Esophagus (tissue), 2 donors: Measurements from ENCODE around the gene MYO5A. TPM values are rescaled to one million over a fixed set of nuclear protein-coding genes. Genes with fewer than 3 reads are reported as not detected.
"Not testable (repeated sequence)": the region's sequence is repeated elsewhere in the genome, so short reads cannot be mapped to it uniquely, and the experiment has no call there.

Experiments used
- H3K27ac ChIP-seq, 2 donors: one replicate each; pipeline ENCODE4 v1.5.1; 2013; ENCODE audit warnings: low read depth in 2 of 2, mild to moderate bottlenecking in 2 of 2, inconsistent platforms in 1 of 2, low read length in 1 of 2, moderate library complexity in 1 of 2
- H3K27me3 ChIP-seq, 2 donors: one replicate each; pipeline ENCODE4 v1.6.1; 2013; ENCODE audit warnings: low read length in 2 of 2, control low read depth in 1 of 2, mild to moderate bottlenecking in 1 of 2; ENCODE audit not compliant: insufficient read depth in 2 of 2, control insufficient read depth in 1 of 2
- H3K36me3 ChIP-seq, 2 donors: one replicate each; pipeline ENCODE4 v1.6.1; 2013; ENCODE audit warnings: low read length in 1 of 2; ENCODE audit not compliant: control insufficient read depth in 2 of 2, insufficient read depth in 2 of 2
- H3K4me1 ChIP-seq, 2 donors: one replicate each; pipeline ENCODE4 v1.6.1; 2013; ENCODE audit warnings: low read length in 1 of 2; ENCODE audit not compliant: control insufficient read depth in 2 of 2, insufficient read depth in 2 of 2
- H3K4me3 ChIP-seq, 2 donors: one replicate each; pipeline ENCODE4 v1.5.1; 2013; ENCODE audit warnings: low read length in 2 of 2, mild to moderate bottlenecking in 2 of 2, low read depth in 1 of 2, moderate library complexity in 1 of 2
- H3K9me3 ChIP-seq, 2 donors: one replicate each; pipeline ENCODE4 v1.6.1; 2013; ENCODE audit warnings: mild to moderate bottlenecking in 2 of 2, low read depth in 1 of 2, low read length in 1 of 2, moderate library complexity in 1 of 2; ENCODE audit not compliant: control insufficient read depth in 2 of 2, insufficient read depth in 1 of 2
- WGBS, 2 donors: extraction: QIAGEN DNeasy Blood & Tissue Kit; methylation state at CpG; one replicate each; pipeline ENCODE4 v1.1.7; 2013; 5-methylcytosine and 5-hydroxymethylcytosine counted together
- polyA plus RNA-seq, 2 donors: library from polyadenylated mRNA; stranded (reverse); fragments of 200-250 nt; gene quantifications; one replicate each; pipeline ENCODE4 v1.2.3, GENCODE V29; 2013
- donor health status: healthy with polysubstance abuse.
- donor health status: Bipolar disorder and iron deficiency.

Gene MYO5A
- polyA plus RNA-seq, 2 donors = 1.6 to 1.9 TPM

- not testable (repeated sequence) for H3K27ac ChIP-seq, H3K36me3 ChIP-seq, H3K9me3 ChIP-seq, H3K4me1 ChIP-seq, H3K27me3 ChIP-seq, H3K4me3 ChIP-seq
- WGBS, 2 donors = 97 to 98% methylated on average over 9 of the region's 9 CpGs
These were observed 89.6 kb downstream of the MYO5A start for GRCh38 chr15:52439042-52439441.

DNA sequence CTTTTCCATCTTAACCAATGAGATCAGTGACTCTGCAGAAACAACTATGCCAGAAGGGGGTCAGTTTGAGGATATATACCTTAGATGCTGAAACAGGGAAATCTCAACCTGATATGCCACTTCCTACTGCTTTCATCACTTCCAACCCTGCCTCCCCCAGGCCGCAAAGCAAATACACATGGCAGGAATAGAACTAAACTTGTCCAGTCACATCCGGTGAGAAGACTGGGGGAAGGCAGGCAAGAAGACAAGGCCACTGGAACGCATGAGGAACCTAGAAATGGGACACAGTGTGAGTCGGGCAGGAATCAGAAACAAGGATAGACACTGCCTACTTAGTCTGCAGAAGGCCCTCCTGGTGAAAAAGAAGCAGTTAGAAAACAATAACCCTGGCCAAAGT is 90.6 kb downstream of the MYO5A start:
- H3K4me3 ChIP-seq = no peak overlapping the region
- no peaks in the 10 kb centered on the region for H3K27me3 ChIP-seq
- no peaks in the 10 kb centered on the region for H3K4me1 ChIP-seq
- no peaks in the 10 kb centered on the region for H3K36me3 ChIP-seq
- 79 to 81% methylated on average over 4 of the region's 4 CpGs for WGBS, 2 donors
- H3K9me3 ChIP-seq = no peaks in the 10 kb centered on the region
- no peak overlapping the region for H3K27ac ChIP-seq

- Histone ChIP-seq H3K27me3 (no peaks in the 10 kb centered on the region), H3K4me3 (no peak overlapping the region), H3K27ac (no peak overlapping the region), H3K9me3 (no peaks in the 10 kb centered on the region), H3K36me3 (no peaks in the 10 kb centered on the region), H3K4me1 (no peaks in the 10 kb centered on the region)
These were observed 91.0 kb downstream of the MYO5A start for GRCh38 chr15:52437646-52438045.

GRCh38 chr15:52436981-52437380 is 91.7 kb downstream of the MYO5A start:
- WGBS, 2 donors = 74 to 82% methylated on average over 3 of the region's 3 CpGs
- no peaks in the 10 kb centered on the region for H3K4me1 ChIP-seq
- H3K9me3 ChIP-seq = no peaks in the 10 kb centered on the region
- H3K27ac ChIP-seq = no peak overlapping the region
- no peaks in the 10 kb centered on the region for H3K36me3 ChIP-seq
- no peaks in the 10 kb centered on the region for H3K27me3 ChIP-seq
- no peak overlapping the region for H3K4me3 ChIP-seq

DNA sequence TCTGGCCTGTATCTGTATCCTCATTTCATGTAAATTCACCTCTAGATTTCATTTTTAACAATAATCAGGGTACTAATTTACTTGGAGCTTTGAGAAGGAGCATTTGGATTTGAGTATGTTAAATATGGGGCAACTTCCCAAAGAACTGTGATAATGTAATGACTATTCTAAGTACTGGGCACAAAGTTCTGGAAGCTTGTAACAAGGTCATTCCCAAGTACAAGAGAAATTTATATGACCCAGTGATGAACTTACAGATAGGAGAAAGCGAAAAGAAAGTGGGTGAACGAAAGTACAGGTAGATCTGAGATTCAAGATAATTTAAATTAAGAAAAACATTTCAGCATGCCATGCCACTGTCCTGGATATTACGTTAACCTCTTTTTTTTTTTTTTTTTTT is 93.8 kb downstream of the MYO5A start:
- H3K4me3 ChIP-seq = no peak overlapping the region
- no peaks in the 10 kb centered on the region for H3K9me3 ChIP-seq
- no peaks in the 10 kb centered on the region for H3K4me1 ChIP-seq
- H3K27me3 ChIP-seq = no peaks in the 10 kb centered on the region
- no peaks in the 10 kb centered on the region for H3K36me3 ChIP-seq
- 95 to 97% methylated on average over 3 of the region's 3 CpGs for WGBS, 2 donors
- no peak overlapping the region for H3K27ac ChIP-seq

GRCh38 chr15:52428297-52428696 is 100.4 kb downstream of the MYO5A start:
- H3K4me1 ChIP-seq = no peaks in the 10 kb centered on the region
- no peaks in the 10 kb centered on the region for H3K27me3 ChIP-seq
- H3K27ac ChIP-seq = no peak overlapping the region
- no peak overlapping the region for H3K4me3 ChIP-seq
- H3K36me3 ChIP-seq = no peaks in the 10 kb centered on the region
- 88 to 93% methylated on average over 4 of the region's 4 CpGs for WGBS, 2 donors
- H3K9me3 ChIP-seq = no peaks in the 10 kb centered on the region

DNA sequence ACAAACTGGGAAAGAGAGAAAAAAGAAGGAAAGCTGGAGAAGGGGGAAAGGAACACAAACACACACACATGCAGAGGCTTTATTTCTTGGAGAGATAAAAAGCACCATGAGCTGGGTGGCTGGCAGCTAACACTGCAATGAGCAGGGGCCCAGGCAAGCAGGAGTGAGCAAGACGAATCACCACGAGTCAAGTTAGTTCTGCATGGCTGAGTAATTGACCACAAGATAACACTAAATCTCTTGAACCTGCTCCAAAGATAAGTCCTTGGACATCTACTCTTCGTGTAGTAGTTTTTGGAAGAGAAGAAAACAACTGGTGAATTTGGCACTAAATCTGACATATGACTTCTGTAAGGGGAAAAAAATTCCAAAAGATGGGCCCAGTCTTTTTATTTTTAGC is 100.9 kb downstream of the MYO5A start:
- no peak overlapping the region for H3K4me3 ChIP-seq
- no peaks in the 10 kb centered on the region for H3K36me3 ChIP-seq
- WGBS, 2 donors = 25 to 32% methylated on average over 3 of the region's 3 CpGs

DNA sequence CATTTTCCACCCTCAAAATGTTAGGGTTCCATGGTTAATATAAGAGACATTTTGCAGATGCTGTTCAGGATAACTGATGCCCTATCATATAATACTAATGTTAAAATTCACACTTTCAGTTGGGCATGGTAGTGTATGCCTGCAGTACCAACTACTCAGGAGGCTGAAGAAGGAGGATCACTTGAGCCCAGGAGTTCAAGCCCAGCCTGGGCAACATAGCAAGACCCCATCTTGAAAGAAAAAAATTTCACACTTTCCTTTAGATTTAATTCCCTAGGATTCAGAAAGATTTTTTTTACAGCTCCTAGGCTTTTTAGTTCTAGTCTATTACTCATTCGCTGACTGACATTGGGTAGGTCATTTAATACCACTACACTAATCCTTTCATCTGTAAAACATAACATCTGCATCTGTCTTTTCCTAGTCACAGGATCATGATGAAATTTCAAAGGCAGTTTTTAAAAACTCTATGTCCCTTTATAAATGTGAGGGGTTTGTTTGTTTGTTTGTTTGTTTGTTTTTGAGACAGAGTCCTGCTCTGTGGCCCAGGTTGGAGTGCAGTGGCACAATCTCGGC is 103.7 kb downstream of the MYO5A start:
- WGBS, 2 donors = 92 to 96% methylated on average over 2 of the region's 2 CpGs
- Histone ChIP-seq H3K4me3 (no peak overlapping the region), H3K9me3 (no peaks in the 10 kb centered on the region), H3K27ac (no peak overlapping the region), H3K4me1 (no peaks in the 10 kb centered on the region), H3K36me3 (no peaks in the 10 kb centered on the region), H3K27me3 (no peaks in the 10 kb centered on the region)

More for the DNA sequence above, 100.9 kb downstream of the MYO5A start:
- Histone ChIP-seq H3K4me1 (no peaks in the 10 kb centered on the region), H3K27me3 (no peaks in the 10 kb centered on the region), H3K9me3 (no peaks in the 10 kb centered on the region), H3K27ac (no peak overlapping the region)

DNA sequence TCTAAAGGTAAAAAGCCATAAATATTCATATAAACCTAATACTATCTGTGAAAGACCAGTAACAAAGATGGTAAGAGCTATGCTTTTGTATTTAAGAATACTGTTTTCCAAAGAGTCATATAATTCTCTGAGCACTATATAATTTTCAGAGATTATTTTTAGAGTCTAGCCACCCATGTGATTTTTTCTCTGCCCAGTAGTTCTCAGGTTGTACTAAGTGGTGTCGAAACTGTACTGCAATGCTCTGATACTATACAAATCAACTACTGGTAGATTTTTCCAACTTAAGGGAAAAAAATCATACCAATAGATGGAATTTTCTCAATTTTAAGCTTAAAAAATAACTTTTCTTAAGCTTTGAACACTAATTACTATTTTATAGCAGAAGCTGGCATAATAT is 104.8 kb downstream of the MYO5A start:
- no peaks in the 10 kb centered on the region for H3K27me3 ChIP-seq

DNA sequence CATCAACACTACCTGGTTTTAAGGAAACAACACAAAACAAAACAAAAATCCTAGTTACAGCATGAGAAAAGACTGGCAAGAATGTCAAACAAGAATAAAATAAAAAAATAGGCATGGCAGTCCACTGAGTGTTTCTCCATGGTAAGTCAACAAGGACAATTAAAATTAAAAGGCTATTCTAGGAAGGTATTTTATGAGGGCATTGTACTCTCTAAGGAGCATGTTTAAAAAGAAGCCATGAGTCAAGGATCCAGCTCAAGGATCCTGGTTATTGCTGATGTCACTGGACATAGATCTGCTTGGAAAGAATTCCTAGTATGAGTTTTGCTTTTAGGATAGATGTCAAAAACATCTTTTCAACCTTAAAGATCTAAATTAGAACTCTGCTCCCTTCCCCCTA is 106.7 kb downstream of the MYO5A start:
- no peaks in the 10 kb centered on the region for H3K36me3 ChIP-seq
- H3K4me1 ChIP-seq = no peaks in the 10 kb centered on the region
- no peaks in the 10 kb centered on the region for H3K9me3 ChIP-seq
- no peaks in the 10 kb centered on the region for H3K27me3 ChIP-seq
- H3K27ac ChIP-seq = no peak overlapping the region
- H3K4me3 ChIP-seq = no peak overlapping the region

More for the DNA sequence above, 104.8 kb downstream of the MYO5A start:
- H3K36me3 ChIP-seq = no peaks in the 10 kb centered on the region
- no peaks in the 10 kb centered on the region for H3K9me3 ChIP-seq
- H3K4me1 ChIP-seq = no peaks in the 10 kb centered on the region
- no peak overlapping the region for H3K4me3 ChIP-seq
- H3K27ac ChIP-seq = no peak overlapping the region
- 96 to 97% methylated on average over 1 of the region's 1 CpG for WGBS, 2 donors
